ENCODE measurements around the gene LYZL4.

LYZL4 gene

GRCh38 chr3:42355612-42356011, 54.8 kb downstream of the LYZL4 start:
- no peak for ATAC-seq
- TF ChIP-seq GLIS3 (CRISPR knock-in tag; IDR thresholded peaks at IDR 0.05) (no peak), TOX (CRISPR knock-in tag; IDR thresholded peaks at IDR 0.05; ENCODE audit: borderline replicate concordance) (no peak)

DNA sequence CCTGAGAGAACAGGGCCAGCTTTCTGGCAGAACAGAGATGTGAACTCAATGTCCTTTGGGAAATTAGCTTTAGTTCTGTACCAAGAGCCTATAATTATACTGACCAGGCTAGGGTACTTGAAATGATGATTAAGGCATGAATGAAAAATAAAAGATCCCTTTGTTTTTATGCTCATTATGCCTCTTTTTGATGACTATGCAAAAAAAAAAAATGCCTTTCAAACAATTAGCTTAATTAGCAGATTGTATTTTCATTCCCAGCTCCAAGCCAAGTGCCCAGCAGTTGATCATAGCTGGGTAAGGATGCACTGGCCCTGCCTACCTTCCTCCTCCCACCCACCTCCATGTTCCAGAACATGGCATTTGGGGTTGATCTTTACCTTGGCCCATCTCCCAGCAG, 56.8 kb downstream of the LYZL4 start:
- ATAC-seq = no peak

DNA sequence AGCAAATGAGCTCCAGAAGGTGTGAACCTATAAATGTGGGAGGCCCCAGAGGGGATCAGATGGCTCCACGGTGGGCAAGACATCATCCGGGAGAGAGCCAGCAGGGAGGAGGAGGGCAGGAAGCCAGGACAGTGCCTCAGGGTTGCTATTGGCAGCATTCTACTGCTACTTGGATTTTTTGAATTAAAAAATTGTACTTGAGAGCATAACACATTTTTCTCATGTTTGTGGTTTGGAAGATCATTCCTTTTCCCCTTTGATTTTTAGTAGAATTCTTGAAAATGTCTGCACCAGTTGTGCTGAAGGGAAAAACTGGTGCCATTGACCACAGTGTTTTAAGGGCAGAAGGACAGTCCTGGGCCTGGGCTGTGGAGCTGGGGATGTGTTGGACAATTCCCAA, 59.2 kb downstream of the LYZL4 start:
- no peak for ATAC-seq
- no peak for TF ChIP-seq PPARA (CRISPR knock-in tag; IDR thresholded peaks at IDR 0.05; ENCODE audit: borderline replicate concordance)
- no peak for TF ChIP-seq ISL1 (CRISPR knock-in tag; IDR thresholded peaks at IDR 0.05)
- no peak for TF ChIP-seq ZFP30 (CRISPR knock-in tag; IDR thresholded peaks at IDR 0.05)
- TF ChIP-seq ZNF8 (CRISPR knock-in tag; IDR thresholded peaks at IDR 0.05) = no peak

More for the DNA sequence above, 56.8 kb downstream of the LYZL4 start:
- TF ChIP-seq CSDC2 (CRISPR knock-in tag; IDR thresholded peaks at IDR 0.05) (no peak), TCF4 (CRISPR knock-in tag; IDR thresholded peaks at IDR 0.05; ENCODE audit: borderline replicate concordance) (no peak), BACH2 (CRISPR knock-in tag; IDR thresholded peaks at IDR 0.05; ENCODE audit: borderline replicate concordance) (no peak), ESRRG (CRISPR knock-in tag; IDR thresholded peaks at IDR 0.05) (no peak), ZNF70 (CRISPR knock-in tag; IDR thresholded peaks at IDR 0.05) (no peak)

DNA sequence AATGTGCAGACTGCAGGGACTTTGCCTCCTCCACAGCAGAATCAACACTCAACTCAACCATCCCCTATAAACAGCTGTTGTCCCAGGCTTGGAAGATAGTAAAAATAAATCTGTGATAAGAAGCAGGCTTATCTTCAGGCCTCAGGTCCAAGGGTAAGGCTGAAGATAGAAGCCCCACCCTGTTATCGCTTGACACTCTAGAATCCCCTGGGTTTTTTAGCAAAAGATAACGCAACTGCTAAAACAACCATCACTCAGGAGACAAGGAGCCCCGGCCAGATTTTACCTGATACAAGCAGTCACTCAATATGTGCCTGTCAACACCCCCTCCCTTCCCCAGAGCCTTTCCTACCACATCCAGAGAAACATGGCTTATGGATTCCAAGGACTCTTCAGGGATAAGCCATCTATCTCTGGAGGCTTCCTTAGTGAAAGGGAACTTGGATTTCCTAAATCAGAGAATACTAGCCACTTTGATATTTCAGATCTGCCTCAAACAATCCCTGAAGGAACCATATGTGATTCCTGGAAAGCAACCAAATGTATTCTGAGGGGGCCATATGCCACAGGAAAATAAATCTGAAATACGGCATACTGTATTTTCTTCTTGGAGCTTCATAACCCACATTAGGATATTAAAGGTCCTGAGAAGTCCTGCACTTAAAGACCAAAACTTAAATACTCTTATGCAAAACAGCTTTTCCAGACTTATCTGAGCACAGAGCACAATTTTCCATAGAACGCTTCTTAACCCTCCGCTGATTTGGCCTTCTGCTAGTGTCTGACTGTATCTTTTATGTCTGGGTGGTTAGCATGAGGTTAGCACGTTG, 60.4 kb downstream of the LYZL4 start:
- no peak for ATAC-seq
- TF ChIP-seq BACH2 (CRISPR knock-in tag; IDR thresholded peaks at IDR 0.05; ENCODE audit: borderline replicate concordance) = no peak
- TF ChIP-seq OSR1 (CRISPR knock-in tag; IDR thresholded peaks at IDR 0.05) = no peak
- TF ChIP-seq ZNF8 (CRISPR knock-in tag; IDR thresholded peaks at IDR 0.05) = no peak
- TF ChIP-seq, protein P1, sequence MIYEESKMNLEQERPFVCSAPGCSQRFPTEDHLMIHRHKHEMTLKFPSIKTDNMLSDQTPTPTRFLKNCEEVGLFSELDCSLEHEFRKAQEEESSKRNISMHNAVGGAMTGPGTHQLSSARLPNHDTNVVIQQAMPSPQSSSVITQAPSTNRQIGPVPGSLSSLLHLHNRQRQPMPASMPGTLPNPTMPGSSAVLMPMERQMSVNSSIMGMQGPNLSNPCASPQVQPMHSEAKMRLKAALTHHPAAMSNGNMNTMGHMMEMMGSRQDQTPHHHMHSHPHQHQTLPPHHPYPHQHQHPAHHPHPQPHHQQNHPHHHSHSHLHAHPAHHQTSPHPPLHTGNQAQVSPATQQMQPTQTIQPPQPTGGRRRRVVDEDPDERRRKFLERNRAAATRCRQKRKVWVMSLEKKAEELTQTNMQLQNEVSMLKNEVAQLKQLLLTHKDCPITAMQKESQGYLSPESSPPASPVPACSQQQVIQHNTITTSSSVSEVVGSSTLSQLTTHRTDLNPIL (CRISPR knock-in tag; IDR thresholded peaks at IDR 0.05; ENCODE audit: low read depth) = no peak
- TF ChIP-seq GLIS3 (CRISPR knock-in tag; IDR thresholded peaks at IDR 0.05) = no peak
- TF ChIP-seq ARNTL (CRISPR knock-in tag; IDR thresholded peaks at IDR 0.05; ENCODE audit: borderline replicate concordance, low read depth) = no peak
- TF ChIP-seq PATZ1 (CRISPR knock-in tag; IDR thresholded peaks at IDR 0.05; ENCODE audit: borderline replicate concordance) = no peak
- TF ChIP-seq ZNF70 (CRISPR knock-in tag; IDR thresholded peaks at IDR 0.05) = no peak
- TF ChIP-seq POU6F1 (CRISPR knock-in tag; IDR thresholded peaks at IDR 0.05; ENCODE audit: borderline replicate concordance, low read depth) = no peak
- TF ChIP-seq SNAI2 (CRISPR knock-in tag; IDR thresholded peaks at IDR 0.05) = no peak
- TF ChIP-seq TCF4 (CRISPR knock-in tag; IDR thresholded peaks at IDR 0.05; ENCODE audit: borderline replicate concordance) = no peak

- ATAC-seq = no peak
- TF ChIP-seq TCF4 (CRISPR knock-in tag; IDR thresholded peaks at IDR 0.05; ENCODE audit: borderline replicate concordance) (no peak), RARB (CRISPR knock-in tag; IDR thresholded peaks at IDR 0.05) (no peak), OSR1 (CRISPR knock-in tag; IDR thresholded peaks at IDR 0.05) (no peak), GLIS3 (CRISPR knock-in tag; IDR thresholded peaks at IDR 0.05) (no peak), BACH2 (CRISPR knock-in tag; IDR thresholded peaks at IDR 0.05; ENCODE audit: borderline replicate concordance) (no peak), CSRNP3 (CRISPR knock-in tag; IDR thresholded peaks at IDR 0.05) (no peak), SNAI2 (CRISPR knock-in tag; IDR thresholded peaks at IDR 0.05) (no peak), TSHZ2 (CRISPR knock-in tag; IDR thresholded peaks at IDR 0.05) (no peak), PATZ1 (CRISPR knock-in tag; IDR thresholded peaks at IDR 0.05; ENCODE audit: borderline replicate concordance) (no peak), ZFP3 (CRISPR knock-in tag; IDR thresholded peaks at IDR 0.05) (no peak)
- TF ChIP-seq, protein P1 (CRISPR knock-in tag; IDR thresholded peaks at IDR 0.05; ENCODE audit: low read depth) = no peak
Measured at GRCh38 chr3:42347928-42348327, 62.5 kb downstream of the LYZL4 start.
